Measurements from ENCODE around the gene CYB5R4. TPM values are rescaled to one million over a fixed set of nuclear protein-coding genes. Genes with fewer than 3 reads are reported as not detected.
"Not testable (repeated sequence)": the region's sequence is repeated elsewhere in the genome, so short reads cannot be mapped to it uniquely, and the experiment has no call there.

Gene CYB5R4
- total RNA-seq, 1 experiment from 2014 or later = 23.8 TPM

- Histone ChIP-seq H3K36me3 (ENCODE audit: insufficient read depth, low read length, poor library complexity, severe bottlenecking) (no peaks in the 10 kb centered on the region), H3K27ac (ENCODE audit: low read depth, low read length, poor library complexity, severe bottlenecking) (no peak overlapping the region), H3K4me3 (ENCODE audit: low read depth, low read length, poor library complexity, severe bottlenecking) (no peak overlapping the region), H3K4me1 (ENCODE audit: insufficient read depth, low read length, poor library complexity, severe bottlenecking) (no peaks in the 10 kb centered on the region), H3K9me3 (ENCODE audit: low read depth, low read length, poor library complexity, severe bottlenecking) (no peaks in the 10 kb centered on the region), H3K27me3 (replicated peaks; ENCODE audit: insufficient read depth, low read depth, low read length, poor library complexity) (no peaks in the 10 kb centered on the region)
- intact Hi-C loops (cut with micrococcal nuclease; ENCODE audit: unreplicated experiment) = no loop called here
- no peak for TF ChIP-seq EZH2 (IDR thresholded peaks at IDR 0.05; ENCODE audit: borderline replicate concordance, low read depth, low read length, poor library complexity, severe bottlenecking)
- TF ChIP-seq CTCF (conservative IDR thresholded peaks at IDR 0.05; ENCODE audit: low read depth, low read length) = no peak
- ChIA-PET POLR2A (ENCODE audit: low non-redundant PET) (no interaction called here), CTCF (no interaction called here)
- BruUV-seq (replicated peaks) = no TSS peak
- DNase-seq (ENCODE audit: low spot score) = no peak
These were observed 89.4 kb downstream of the CYB5R4 start for GRCh38 chr6:83948851-83949250.

GRCh38 chr6:83951423-83951822 is 91.9 kb downstream of the CYB5R4 start:
- H3K36me3 ChIP-seq (ENCODE audit: insufficient read depth, low read length, poor library complexity, severe bottlenecking); H3K9me3 ChIP-seq (ENCODE audit: low read depth, low read length, poor library complexity, severe bottlenecking); H3K4me3 ChIP-seq (ENCODE audit: low read depth, low read length, poor library complexity, severe bottlenecking); H3K4me1 ChIP-seq (ENCODE audit: insufficient read depth, low read length, poor library complexity, severe bottlenecking); H3K27ac ChIP-seq (ENCODE audit: low read depth, low read length, poor library complexity, severe bottlenecking); H3K27me3 ChIP-seq (replicated peaks; ENCODE audit: insufficient read depth, low read depth, low read length, poor library complexity); intact Hi-C loops (cut with micrococcal nuclease; ENCODE audit: unreplicated experiment); DNase-seq (ENCODE audit: low spot score); CTCF ChIA-PET; BruUV-seq (replicated peaks); POLR2A ChIA-PET (ENCODE audit: low non-redundant PET): not testable (repeated sequence)

- TF ChIP-seq CTCF (conservative IDR thresholded peaks at IDR 0.05; ENCODE audit: low read depth, low read length) (no peak), EZH2 (IDR thresholded peaks at IDR 0.05; ENCODE audit: borderline replicate concordance, low read depth, low read length, poor library complexity, severe bottlenecking) (no peak)
- POLR2A ChIA-PET (ENCODE audit: low non-redundant PET) = no interaction called here
- Histone ChIP-seq H3K27ac (ENCODE audit: low read depth, low read length, poor library complexity, severe bottlenecking) (no peak overlapping the region), H3K4me3 (ENCODE audit: low read depth, low read length, poor library complexity, severe bottlenecking) (no peak overlapping the region), H3K27me3 (replicated peaks; ENCODE audit: insufficient read depth, low read depth, low read length, poor library complexity) (no peaks in the 10 kb centered on the region), H3K4me1 (ENCODE audit: insufficient read depth, low read length, poor library complexity, severe bottlenecking) (no peaks in the 10 kb centered on the region), H3K36me3 (ENCODE audit: insufficient read depth, low read length, poor library complexity, severe bottlenecking) (no peaks in the 10 kb centered on the region), H3K9me3 (ENCODE audit: low read depth, low read length, poor library complexity, severe bottlenecking) (no peaks in the 10 kb centered on the region)
- CTCF ChIA-PET = no interaction called here
- intact Hi-C loops (cut with micrococcal nuclease; ENCODE audit: unreplicated experiment) = no loop called here
- no peak for DNase-seq (ENCODE audit: low spot score)
- no TSS peak for BruUV-seq (replicated peaks)
These were observed 93.3 kb downstream of the CYB5R4 start for GRCh38 chr6:83952830-83953229.

GRCh38 chr6:83954371-83954770 is 94.9 kb downstream of the CYB5R4 start:
- TF ChIP-seq CTCF (conservative IDR thresholded peaks at IDR 0.05; ENCODE audit: low read depth, low read length) (no peak), EZH2 (IDR thresholded peaks at IDR 0.05; ENCODE audit: borderline replicate concordance, low read depth, low read length, poor library complexity, severe bottlenecking) (no peak)
- BruUV-seq (replicated peaks) = no TSS peak
- Histone ChIP-seq H3K36me3 (ENCODE audit: insufficient read depth, low read length, poor library complexity, severe bottlenecking) (no peaks in the 10 kb centered on the region), H3K27ac (ENCODE audit: low read depth, low read length, poor library complexity, severe bottlenecking) (no peak overlapping the region), H3K4me1 (ENCODE audit: insufficient read depth, low read length, poor library complexity, severe bottlenecking) (no peaks in the 10 kb centered on the region), H3K9me3 (ENCODE audit: low read depth, low read length, poor library complexity, severe bottlenecking) (no peaks in the 10 kb centered on the region), H3K4me3 (ENCODE audit: low read depth, low read length, poor library complexity, severe bottlenecking) (no peak overlapping the region), H3K27me3 (replicated peaks; ENCODE audit: insufficient read depth, low read depth, low read length, poor library complexity) (no peaks in the 10 kb centered on the region)
- CTCF ChIA-PET = no interaction called here
- intact Hi-C loops (cut with micrococcal nuclease; ENCODE audit: unreplicated experiment) = no loop called here
- POLR2A ChIA-PET (ENCODE audit: low non-redundant PET) = interaction anchor here (0.7 kb wide), 1 partner anchor 957 kb away, joined by 3 read pairs; no protein-coding TSS in a partner anchor
- no peak for DNase-seq (ENCODE audit: low spot score)
